ENCODE data around the gene NAGA.

The NAGA gene

GRCh38 chr22:42035256-42035655 is 35.4 kb downstream of the NAGA start:
- DNase-seq = no peak

- DNase-seq = no peak
Observed at GRCh38 chr22:42033263-42034181, 37.1 kb downstream of the NAGA start.

- no peak for DNase-seq
Observed at GRCh38 chr22:42026705-42027104, 43.9 kb downstream of the NAGA start.

GRCh38 chr22:42025421-42025820 is 45.2 kb downstream of the NAGA start:
- no peak for DNase-seq

- DNase-seq = no peak
Observed at GRCh38 chr22:42022162-42022847, 48.3 kb downstream of the NAGA start.

- DNase-seq = no peak
Observed at GRCh38 chr22:42021571-42021970, 49.0 kb downstream of the NAGA start.

- no peak for DNase-seq
Observed at GRCh38 chr22:42018224-42018623, 52.4 kb downstream of the NAGA start.

- no peak for DNase-seq
Observed at GRCh38 chr22:42016111-42016510, 54.5 kb downstream of the NAGA start.

- DNase-seq = no peak
Observed at GRCh38 chr22:42013385-42013784, 57.2 kb downstream of the NAGA start.

GRCh38 chr22:42010778-42011177 is 59.8 kb downstream of the NAGA start:
- no peak for DNase-seq
